Measurements from ENCODE around the gene GAS7. TPM values are rescaled to one million over a fixed set of nuclear protein-coding genes. Genes with fewer than 3 reads are reported as not detected.
A peak's percentile ranks its signal among the peaks of the same experiment; 100 is the strongest.
"Not testable (repeated sequence)": the region's sequence is repeated elsewhere in the genome, so short reads cannot be mapped to it uniquely, and the experiment has no call there.

The GAS7 gene
- total and polyA plus RNA-seq, 9 of the 15 experiments (the other 6 are each of a cell fraction or from before 2014, with no cell fraction given), result 0.11 to 0.33 TPM; not detected in 7

GRCh38 chr17:9922012-9922848 lies 276.2 kb downstream of the GAS7 start:
- Histone ChIP-seq H3K9ac (ENCODE audit: insufficient read depth in 1 of 2, low read depth in 2 of 2, low read length in 2 of 2) (no peak overlapping the region), H3K27ac (ENCODE audit: extremely low read depth, low read depth, low read length) (no peak overlapping the region), H3K27me3 (ENCODE audit: control insufficient read depth in 2 of 2, insufficient read depth in 2 of 2, low read length in 2 of 2) (no peaks in the 10 kb centered on the region), H3K4me1 (replicated peaks in 1 of 2; ENCODE audit: control insufficient read depth in 2 of 2, insufficient read depth in 2 of 2, low read length in 2 of 2) (no peaks in the 10 kb centered on the region), H3K36me3 (ENCODE audit: control insufficient read depth, insufficient read depth, low read length) (no peaks in the 10 kb centered on the region), H3K4me3 (no peak overlapping the region), H3K9me1 (ENCODE audit: control insufficient read depth, insufficient read depth, low read length) (no peaks in the 10 kb centered on the region), H4K20me1 (replicated peaks; ENCODE audit: control insufficient read depth, insufficient read depth, low read length) (no peaks in the 10 kb centered on the region), H3K4me2 (ENCODE audit: insufficient read depth, low read length) (no peak overlapping the region), H3K9me3 (replicated peaks; ENCODE audit: control insufficient read depth, insufficient read depth, low read depth, low read length) (no peaks in the 10 kb centered on the region), H2AFZ (ENCODE audit: low read depth, low read length) (no peak overlapping the region), H3K79me2 (ENCODE audit: control insufficient read depth, insufficient read depth, low read length) (no peaks in the 10 kb centered on the region)
- no peak for ATAC-seq
- ChIA-PET CTCF (ENCODE audit: low intra/inter-chr PET ratio) (no interaction called here), POLR2A (no interaction called here)
- peak; percentile 49; the same call in 1 of the 2 replicates for TF ChIP-seq ZNF316 (IDR thresholded peaks at IDR 0.05)
- no peak for TF ChIP-seq ZNF707 (CRISPR knock-in tag; conservative IDR thresholded peaks at IDR 0.05)
- 5% methylated on average over 12 of the region's 14 CpGs for WGBS (ENCODE audit: insufficient coverage, low coverage, missing lambda C conversion rate)
- no peak for FAIRE-seq
- intact Hi-C loops (cut with micrococcal nuclease) (loop anchor here (5.0 kb wide), 1 partner anchor 695 kb away; no protein-coding TSS in a partner anchor), in situ Hi-C loops (cut with MboI) (loop anchor here (10.0 kb wide), 1 partner anchor 693 kb away; no protein-coding TSS in a partner anchor)
- DNase-seq (ENCODE audit: extremely low read depth in 1 of 4, low spot score in 3 of 4), result no peak
- BruUV-seq (replicated peaks), result no TSS peak

DNA sequence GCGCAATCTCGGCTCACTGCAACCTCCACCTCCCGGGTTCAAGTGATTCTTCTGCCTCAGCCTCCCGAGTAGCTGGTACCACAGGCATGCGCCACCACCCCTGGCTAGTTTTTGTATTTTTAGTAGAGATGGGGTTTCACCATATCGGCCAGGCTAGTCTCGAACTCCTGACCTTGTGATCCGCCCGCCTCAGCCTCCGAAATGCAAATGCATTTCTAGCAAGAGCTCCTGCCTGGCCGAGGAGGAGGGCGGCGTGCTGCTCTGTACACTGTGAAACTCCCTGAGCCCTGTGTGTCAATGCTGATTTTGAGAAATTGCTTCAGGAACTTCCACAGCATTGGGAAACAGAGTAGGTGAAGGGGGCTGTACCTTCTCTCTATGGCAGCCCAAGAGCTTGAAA lies 277.2 kb downstream of the GAS7 start:
- H4K20me1 ChIP-seq (replicated peaks; ENCODE audit: control insufficient read depth, insufficient read depth, low read length); ATAC-seq; FAIRE-seq; H2AFZ ChIP-seq (ENCODE audit: low read depth, low read length); H3K4me2 ChIP-seq (ENCODE audit: insufficient read depth, low read length); H3K27ac ChIP-seq (ENCODE audit: extremely low read depth, low read depth, low read length); H3K9me1 ChIP-seq (ENCODE audit: control insufficient read depth, insufficient read depth, low read length); H3K27me3 ChIP-seq (ENCODE audit: control insufficient read depth in 2 of 2, insufficient read depth in 2 of 2, low read length in 2 of 2); H3K4me1 ChIP-seq (replicated peaks in 1 of 2; ENCODE audit: control insufficient read depth in 2 of 2, insufficient read depth in 2 of 2, low read length in 2 of 2); H3K36me3 ChIP-seq (ENCODE audit: control insufficient read depth, insufficient read depth, low read length); H3K4me3 ChIP-seq; H3K9me3 ChIP-seq (replicated peaks; ENCODE audit: control insufficient read depth, insufficient read depth, low read depth, low read length); POLR2A ChIA-PET; BruUV-seq (replicated peaks); DNase-seq (ENCODE audit: extremely low read depth in 1 of 4, low spot score in 3 of 4); CTCF ChIA-PET (ENCODE audit: low intra/inter-chr PET ratio); H3K79me2 ChIP-seq (ENCODE audit: control insufficient read depth, insufficient read depth, low read length); H3K9ac ChIP-seq (ENCODE audit: insufficient read depth in 1 of 2, low read depth in 2 of 2, low read length in 2 of 2): not testable (repeated sequence)
- in situ Hi-C loops (cut with MboI), result loop anchor here (10.0 kb wide), 1 partner anchor 694 kb away; no protein-coding TSS in a partner anchor
- intact Hi-C loops (cut with micrococcal nuclease), result loop anchor here (5.0 kb wide), 1 partner anchor 696 kb away; no protein-coding TSS in a partner anchor
- 0% methylated on average over 6 of the region's 13 CpGs for WGBS (ENCODE audit: insufficient coverage, low coverage, missing lambda C conversion rate)
